Subcutaneous adipose tissue (tissue), 4 donors: ENCODE data around the gene RASD2. TPM values are rescaled to one million over a fixed set of nuclear protein-coding genes. Genes with fewer than 3 reads are reported as not detected.

Source experiments
- CTCF ChIP-seq: fragments of 450-650 bp; IDR thresholded peaks from one replicate; pipeline ENCODE4 v1.5.1; 2016; ENCODE audit warnings: low read depth, mild to moderate bottlenecking, control low read depth, antibody characterized with exemption, moderate library complexity
- total RNA-seq, 4 donors: library from RNA; depleted of rRNA; stranded (reverse); fragments of >200 nt; gene quantifications; one replicate each; pipeline ENCODE4 v1.1.0, GENCODE V29; 2016

The RASD2 gene
- total RNA-seq, 4 donors from 2014 or later: 0.16 to 1.9 (median 0.31) TPM

- TF ChIP-seq CTCF: no peak
Measured at GRCh38 chr22:35599364-35599763, 58.7 kb downstream of the RASD2 start.

GRCh38 chr22:35600476-35600875 lies 59.8 kb downstream of the RASD2 start:
- TF ChIP-seq CTCF: no peak

DNA sequence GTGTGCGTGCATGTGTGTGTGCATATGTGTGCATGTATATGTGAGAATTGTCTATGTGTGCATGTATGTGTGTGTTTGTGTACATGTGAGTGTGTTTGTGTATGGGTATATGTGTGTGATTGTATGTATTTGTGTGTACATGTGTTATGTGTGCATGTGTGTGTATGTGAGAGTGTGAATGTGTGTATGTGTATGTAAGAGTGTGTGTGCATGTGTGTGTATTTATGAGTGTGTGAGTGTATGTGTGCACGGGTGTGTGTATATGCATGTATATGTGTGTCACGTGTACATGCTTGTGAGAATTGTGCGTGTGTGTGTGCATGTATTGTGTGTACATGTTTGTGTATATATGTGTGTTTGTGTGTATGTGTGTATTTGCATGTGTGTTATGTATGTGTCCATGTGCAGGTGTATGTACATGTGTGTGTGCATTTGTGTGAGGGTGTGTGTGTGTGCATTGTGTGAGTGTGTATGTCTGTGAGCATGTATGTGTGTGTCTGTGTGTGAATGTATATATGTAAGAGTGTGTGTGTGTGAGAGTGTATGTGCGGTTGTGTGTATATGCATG lies 60.5 kb downstream of the RASD2 start:
- TF ChIP-seq CTCF: no peak

GRCh38 chr22:35601743-35602615 lies 61.3 kb downstream of the RASD2 start:
- TF ChIP-seq CTCF: no peak

Other genes with a start within 250 kb of the RASD2 start
- gene TOM1, start 240.9 kb upstream of the RASD2 start, total RNA-seq: 10 to 100 TPM; 54.5 to 94.4 (median 76.9) TPM
- gene HMOX1, start 159.7 kb upstream of the RASD2 start, total RNA-seq: 10 to 100 TPM; 17.6 to 80.4 (median 28.7) TPM
- gene MCM5, start 140.7 kb upstream of the RASD2 start, total RNA-seq: 10 to 100 TPM in 3 of 4 donors, 1 to 10 TPM in 1; 9.6 to 25.7 (median 17.3) TPM
- gene MB, start 76.5 kb downstream of the RASD2 start, total RNA-seq: not detected
- gene APOL6, start 107.6 kb downstream of the RASD2 start, total RNA-seq: 100 to 1,000 TPM in 2 of 4 donors, 10 to 100 TPM in 2; 64.1 to 117 (median 101) TPM
- gene APOL5, start 177.0 kb downstream of the RASD2 start, total RNA-seq: not detected